HG02970 (cell line): ENCODE data around the gene GTPBP8.
"Not testable (repeated sequence)": the region's sequence is repeated elsewhere in the genome, so short reads cannot be mapped to it uniquely, and the experiment has no call there.

Experiments
- ATAC-seq: cut with Tn5 transposase; IDR thresholded peaks from one replicate; pipeline ENCODE4 v1.9.1; 2021; ENCODE audit warnings: mild to moderate bottlenecking, moderate library complexity, moderate number of reproducible peaks; ENCODE audit not compliant: unreplicated experiment, low FRiP score

The GTPBP8 gene

GRCh38 chr3:112995800-112996199, 5.0 kb downstream of the GTPBP8 start:
- no peak for ATAC-seq

GRCh38 chr3:113000691-113001090, 9.9 kb downstream of the GTPBP8 start:
- no peak for ATAC-seq

GRCh38 chr3:113002037-113002436, 11.3 kb downstream of the GTPBP8 start:
- no peak for ATAC-seq

DNA sequence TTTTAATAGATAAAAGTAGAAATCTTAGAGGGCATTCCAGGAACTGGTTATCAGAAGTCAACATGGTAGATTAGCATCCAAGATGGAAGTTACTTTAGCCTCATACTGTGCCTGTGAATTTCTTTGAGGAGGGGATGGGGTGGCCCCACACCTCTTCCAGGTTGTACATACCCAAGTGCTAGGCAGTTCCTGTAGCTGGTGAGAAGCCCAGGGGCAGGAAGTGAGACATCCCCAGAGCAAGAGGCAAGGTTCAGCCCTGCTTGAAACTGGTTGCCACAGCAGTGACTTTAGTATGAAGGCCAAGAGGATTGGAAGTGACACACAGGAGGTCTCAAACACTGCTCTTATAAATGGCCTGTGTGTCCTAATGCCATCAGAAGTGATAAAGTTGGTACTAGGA, 11.9 kb downstream of the GTPBP8 start:
- ATAC-seq: no peak

DNA sequence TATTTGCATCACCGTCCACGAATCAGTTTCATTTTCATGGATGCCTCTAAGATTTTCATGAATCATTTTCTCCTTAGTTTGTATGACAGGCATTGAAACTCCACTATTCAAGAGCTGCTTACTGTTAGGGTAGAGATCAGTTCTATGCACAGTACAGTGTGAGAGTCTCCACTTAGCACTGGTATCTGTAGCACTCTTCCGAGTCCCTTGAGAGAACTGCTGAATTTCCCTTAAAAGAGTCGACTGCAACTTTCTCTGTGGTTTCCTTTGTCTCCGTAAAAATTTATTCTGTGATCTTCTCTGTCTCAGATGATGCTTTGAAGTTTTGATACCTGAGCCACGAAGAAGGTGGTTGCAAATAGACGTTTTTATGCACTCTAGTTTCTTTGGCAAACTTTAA, 14.8 kb downstream of the GTPBP8 start:
- no peak for ATAC-seq

DNA sequence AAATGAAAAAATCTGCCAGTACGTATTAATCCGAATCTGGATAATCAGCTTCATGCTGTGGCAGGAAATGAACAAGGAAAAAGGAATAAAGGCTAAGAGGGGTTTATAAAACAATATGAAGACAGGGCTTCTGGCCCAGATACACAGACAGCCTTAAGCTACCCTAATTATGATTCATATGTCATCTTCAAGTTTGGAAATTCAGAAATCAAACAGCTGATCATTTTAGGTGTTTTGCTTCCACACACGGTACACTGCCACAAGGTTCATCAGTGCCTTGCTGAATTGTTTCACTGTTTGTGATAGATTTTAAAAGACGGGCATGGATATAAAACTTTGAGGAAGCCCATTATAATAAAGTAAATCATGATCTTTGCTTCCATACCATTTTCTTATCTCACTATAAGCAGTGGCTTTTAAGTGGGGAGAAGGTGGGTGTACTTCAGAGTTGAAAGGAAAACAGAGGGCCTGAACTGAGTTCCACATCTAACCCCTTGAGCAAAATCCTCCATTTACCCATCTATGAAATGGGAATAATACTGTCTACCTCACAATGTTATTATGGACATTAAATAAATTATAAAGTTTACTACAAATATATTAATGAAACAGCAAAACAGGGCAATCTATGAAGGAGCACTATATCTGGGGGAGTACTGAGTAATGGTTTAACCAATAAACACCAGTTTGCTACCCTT, 15.7 kb downstream of the GTPBP8 start:
- ATAC-seq: no peak

DNA sequence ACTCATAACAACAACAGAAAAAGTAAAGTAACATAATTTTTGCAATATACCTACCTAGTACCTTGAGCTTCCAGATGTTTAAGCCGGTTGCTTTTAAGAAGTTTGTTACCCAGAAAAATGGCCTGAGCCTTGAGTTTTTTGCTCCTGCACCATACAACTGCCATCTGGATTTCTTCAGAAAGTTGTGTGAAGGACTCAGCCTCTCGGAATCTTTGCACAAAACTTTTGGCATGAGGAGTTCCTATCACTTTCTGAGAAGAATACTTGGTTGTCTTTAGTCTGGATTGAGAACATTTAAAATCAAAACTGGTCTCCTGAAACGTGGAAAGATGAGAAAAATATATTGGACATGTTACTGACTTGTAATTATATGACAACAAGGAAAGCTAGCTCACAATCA, 17.3 kb downstream of the GTPBP8 start:
- ATAC-seq: no peak

DNA sequence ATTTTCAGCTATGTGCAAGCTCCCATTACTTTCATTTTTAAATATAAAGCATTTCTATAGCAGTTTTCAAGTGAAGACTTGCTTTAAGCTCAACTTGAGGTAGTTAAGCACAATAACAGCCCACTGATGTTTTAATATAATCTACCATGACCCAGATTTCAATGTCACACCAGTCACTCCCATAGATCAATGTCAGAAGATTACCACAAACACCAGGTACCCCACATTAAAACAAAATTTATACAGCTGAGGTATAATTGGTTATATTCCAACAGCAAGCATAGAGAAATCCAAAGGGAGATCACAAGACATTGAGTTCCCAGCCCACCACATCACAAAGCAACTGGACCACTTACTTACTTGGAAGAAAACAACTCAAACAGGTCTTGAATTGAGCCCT, 22.8 kb downstream of the GTPBP8 start:
- no peak for ATAC-seq

- ATAC-seq: peak; percentile 3
These were observed 27.9 kb downstream of the GTPBP8 start for GRCh38 chr3:113018536-113019181.

DNA sequence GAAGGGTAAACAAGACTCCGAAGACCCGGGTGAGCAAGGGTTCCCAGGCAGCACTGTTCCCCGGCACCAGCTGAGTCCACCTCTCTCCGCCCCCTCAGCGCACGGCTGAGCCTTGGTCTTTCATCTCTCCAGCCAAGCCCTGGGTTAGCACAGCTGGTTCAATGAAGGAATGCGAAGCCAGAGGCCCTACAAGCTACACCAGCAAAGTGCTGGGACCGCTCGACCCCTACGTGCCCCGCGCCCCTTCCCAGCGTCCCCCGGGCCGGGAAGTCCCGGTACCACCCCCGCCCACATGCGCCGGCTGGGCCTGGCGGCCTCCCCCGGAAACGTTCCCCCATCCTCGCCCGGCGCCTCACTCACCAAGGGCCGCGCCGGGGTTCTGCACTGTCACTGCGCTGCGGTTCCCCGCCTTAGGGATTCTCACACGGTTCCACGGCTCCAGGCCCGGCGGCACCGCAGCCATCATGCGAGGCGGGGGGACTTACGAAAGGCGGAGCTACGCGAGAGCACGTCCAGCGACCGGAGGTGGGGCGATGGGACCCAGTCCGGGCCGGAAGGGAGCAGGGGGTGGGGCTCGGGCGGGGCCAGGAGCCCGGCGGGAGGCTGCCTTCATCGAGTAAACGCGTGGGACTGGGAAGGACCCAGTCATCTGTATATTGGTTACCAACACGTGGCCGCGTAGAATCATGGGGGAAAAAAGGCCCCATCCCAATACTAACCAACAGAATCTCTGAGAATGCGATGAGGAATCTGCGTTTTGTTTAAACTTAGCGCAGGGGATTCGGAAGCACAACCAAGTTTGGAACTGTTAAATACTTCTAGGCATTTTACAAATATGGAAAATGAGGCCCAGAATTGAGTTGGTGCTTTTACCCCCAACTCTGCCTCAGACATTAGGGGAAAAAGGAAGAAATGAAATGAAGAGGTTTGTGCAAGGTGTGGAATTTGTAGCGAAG, 28.7 kb downstream of the GTPBP8 start:
- ATAC-seq: peak; percentile 82

- no peak for ATAC-seq
These were observed 30.7 kb downstream of the GTPBP8 start for GRCh38 chr3:113021471-113021870.

GRCh38 chr3:113034011-113034410, 43.2 kb downstream of the GTPBP8 start:
- no peak for ATAC-seq

GRCh38 chr3:113035387-113035982, 44.7 kb downstream of the GTPBP8 start:
- no peak for ATAC-seq

DNA sequence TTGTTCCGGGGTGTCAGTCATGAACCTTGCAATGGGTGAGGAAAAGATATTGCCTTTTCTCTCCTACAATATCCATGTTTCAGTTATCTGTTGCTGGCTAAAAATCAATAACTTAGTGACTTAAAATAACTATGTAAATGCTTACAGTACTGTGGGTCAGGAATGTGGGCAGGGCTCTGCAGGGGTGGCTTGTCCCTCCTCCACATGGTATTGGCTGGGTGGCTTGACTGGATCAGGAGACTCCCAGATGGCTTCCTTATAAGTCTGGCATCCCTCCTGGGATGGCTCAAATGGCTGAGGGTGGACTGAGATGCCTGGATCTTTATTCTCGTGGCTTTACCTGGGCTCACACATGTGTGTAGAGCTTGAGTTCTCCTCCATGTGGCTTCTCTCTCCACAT, 47.5 kb downstream of the GTPBP8 start:
- no peak for ATAC-seq

GRCh38 chr3:113039546-113039945, 48.8 kb downstream of the GTPBP8 start:
- ATAC-seq: no peak

DNA sequence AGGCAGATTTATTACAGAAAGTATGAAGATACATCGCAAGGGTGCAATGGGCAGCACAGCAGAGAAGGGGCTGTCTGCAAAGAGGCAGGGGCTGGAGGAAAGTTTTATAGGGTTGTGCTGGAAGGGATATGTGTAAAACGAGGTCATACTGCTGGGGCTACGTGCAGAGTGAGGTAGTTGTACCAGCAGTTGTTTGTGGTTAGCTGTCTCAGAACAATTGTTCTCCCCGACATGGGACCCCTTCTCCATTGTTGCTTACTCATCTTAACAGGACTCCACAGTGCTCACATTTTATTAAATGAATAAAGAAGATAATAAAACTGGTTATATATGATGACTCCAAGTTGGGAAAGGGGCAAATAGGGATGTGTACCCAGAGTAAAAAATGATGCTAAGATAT, 49.4 kb downstream of the GTPBP8 start:
- ATAC-seq: no peak

GRCh38 chr3:113043686-113044085, 52.9 kb downstream of the GTPBP8 start:
- ATAC-seq: no peak

DNA sequence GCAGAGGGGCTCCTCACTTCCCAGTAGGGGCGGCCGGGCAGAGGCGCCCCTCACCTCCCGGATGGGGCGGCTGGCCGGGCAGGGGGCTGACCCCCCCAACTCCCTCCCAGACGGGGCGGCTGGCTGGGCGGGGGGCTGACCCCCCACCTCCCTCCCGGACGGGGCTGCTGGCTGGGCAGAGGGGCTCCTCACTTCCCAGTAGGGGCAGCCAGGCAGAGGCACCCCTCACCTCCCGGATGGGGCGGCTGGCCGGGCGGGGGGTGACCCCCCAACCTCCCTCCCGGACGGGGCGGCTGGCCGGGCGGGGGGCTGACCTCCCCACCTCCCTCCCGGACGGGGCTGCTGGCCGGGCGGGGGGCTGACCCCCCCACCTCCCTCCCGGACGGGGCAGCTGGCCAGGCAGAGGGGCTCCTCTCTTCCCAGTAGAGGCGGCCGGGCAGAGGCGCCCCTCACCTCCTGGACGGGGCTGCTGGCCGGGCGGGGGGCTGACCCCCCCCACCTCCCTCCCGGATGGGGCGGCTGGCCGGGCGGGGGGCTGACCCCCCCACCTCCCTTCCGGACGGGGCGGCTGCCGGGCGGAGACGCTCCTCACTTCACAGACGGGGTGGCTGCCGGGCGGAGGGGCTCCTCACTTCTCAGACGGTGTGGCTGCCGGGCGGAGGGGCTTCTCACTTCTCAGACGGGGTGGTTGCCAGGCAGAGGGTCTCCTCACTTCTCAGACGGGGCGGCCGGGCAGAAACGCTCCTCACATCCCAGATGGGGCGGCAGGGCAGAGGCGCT, 55.6 kb downstream of the GTPBP8 start:
- not testable (repeated sequence) for ATAC-seq

DNA sequence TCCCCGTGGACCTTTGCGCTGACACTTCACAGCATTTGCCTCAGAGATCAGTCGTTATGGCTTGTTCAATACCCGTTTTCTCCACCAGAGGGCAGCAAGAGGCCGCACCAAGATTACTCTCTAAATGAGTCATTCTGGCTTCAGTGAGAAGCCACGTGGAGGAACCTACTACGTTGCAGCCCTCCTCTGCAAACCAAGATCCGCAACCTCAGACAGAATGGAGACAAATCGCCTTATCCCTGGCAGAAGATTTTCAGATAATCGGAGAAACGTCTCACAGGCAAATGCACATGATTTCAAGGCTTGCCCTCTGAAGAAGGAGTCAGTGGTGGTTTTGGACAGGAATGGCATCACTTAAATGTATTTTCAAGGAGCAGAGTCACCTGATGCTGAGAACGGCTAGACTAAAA, 60.5 kb downstream of the GTPBP8 start:
- ATAC-seq: peak; percentile 76
